Measurements from ENCODE around the gene EHMT1.

- TF ChIP-seq CTCF (conservative IDR thresholded peaks at IDR 0.05; ENCODE audit: low read length) (no peak), EZH2phosphoT487 (IDR thresholded peaks at IDR 0.05; ENCODE audit: borderline replicate concordance, low read depth, low read length) (no peak)
These were observed 134.5 kb downstream of the EHMT1 start for GRCh38 chr9:137753192-137753765.
